DOHH2 (cell line): ENCODE measurements around the gene SERPING1.

ENCODE experiments used
- H3F3A ChIP-seq: fragments of 200-600 bp; sonication (generic), shearing (Covaris generic); 2 replicates; pipeline ENCODE4 v1.6.0; 2016; ENCODE audit warnings: antibody characterized with exemption, mild to moderate bottlenecking; ENCODE audit not compliant: control insufficient read depth, insufficient read depth
- H3K27ac ChIP-seq: fragments of 200-600 bp; sonication (generic); 2 replicates; pipeline ENCODE4 v1.5.1; 2014; ENCODE audit warnings: low read depth, mild to moderate bottlenecking, low read length, moderate library complexity
- H3K27me3 ChIP-seq: fragments of 200-600 bp; sonication (generic); 2 replicates; pipeline ENCODE4 v1.6.1; 2014; ENCODE audit warnings: mild to moderate bottlenecking, low read length, mixed read lengths; ENCODE audit not compliant: control insufficient read depth
- H3K36me3 ChIP-seq: fragments of 200-600 bp; sonication (generic); 2 replicates; pipeline ENCODE4 v1.6.1; 2014; ENCODE audit warnings: mild to moderate bottlenecking, low read length, moderate library complexity, mixed read lengths; ENCODE audit not compliant: control insufficient read depth
- H3K4me1 ChIP-seq: fragments of 200-600 bp; sonication (generic); 2 replicates; pipeline ENCODE4 v1.6.1; 2014; ENCODE audit warnings: mild to moderate bottlenecking, low read length, mixed read lengths; ENCODE audit not compliant: control insufficient read depth
- H3K4me2 ChIP-seq: fragments of 200-600 bp; sonication (generic); 2 replicates; pipeline ENCODE4 v1.6.0; 2014; ENCODE audit warnings: mild to moderate bottlenecking, low read length, moderate library complexity
- H3K4me3 ChIP-seq: fragments of 200-600 bp; sonication (generic); 2 replicates; pipeline ENCODE4 v1.5.1; 2014; ENCODE audit warnings: mild to moderate bottlenecking, low read length, mixed read lengths
- H3K79me2 ChIP-seq: fragments of 200-600 bp; sonication (generic); 2 replicates; pipeline ENCODE4 v1.6.1; 2014; ENCODE audit warnings: mild to moderate bottlenecking, low read length, mixed read lengths; ENCODE audit not compliant: control insufficient read depth
- H3K9me2 ChIP-seq: fragments of 200-600 bp; sonication (generic); replicated peaks from 2 replicates; pipeline ENCODE4 v1.6.1; 2014; ENCODE audit warnings: mild to moderate bottlenecking, low read length, mixed read lengths; ENCODE audit not compliant: control insufficient read depth
- H3K9me3 ChIP-seq: fragments of 200-600 bp; sonication (generic); 2 replicates; pipeline ENCODE4 v1.6.1; 2014; ENCODE audit warnings: antibody characterized with exemption, low read length, mixed read lengths; ENCODE audit not compliant: control insufficient read depth, insufficient read depth
- H4K20me1 ChIP-seq: fragments of 200-600 bp; sonication (generic); 2 replicates; pipeline ENCODE4 v1.6.0; 2014; ENCODE audit warnings: low read depth, mild to moderate bottlenecking, antibody characterized with exemption, low read length, moderate library complexity; ENCODE audit not compliant: control insufficient read depth, insufficient read depth
- CTCF ChIP-seq: fragments of 200-600 bp; sonication (generic); IDR thresholded peaks from one replicate; pipeline ENCODE4 v1.5.1; 2014; ENCODE audit warnings: antibody characterized with exemption, mild to moderate bottlenecking, low read depth, low read length; ENCODE audit not compliant: poor library complexity, severe bottlenecking
- EZH2phosphoT487 ChIP-seq: fragments of 200-600 bp; sonication (generic); IDR thresholded peaks from 2 replicates; pipeline ENCODE4 v1.6.1; 2017; ENCODE audit warnings: borderline replicate concordance, mild to moderate bottlenecking, antibody characterized with exemption, low read length, moderate library complexity, mixed read lengths

SERPING1 gene

GRCh38 chr11:57643802-57644201, 46.3 kb downstream of the SERPING1 start:
- Histone ChIP-seq H3K36me3 (no peaks in the 10 kb centered on the region), H4K20me1 (no peaks in the 10 kb centered on the region), H3K27me3 (peaks cover 55% of the 10 kb centered on the region), H3K4me1 (peaks cover 9% of the 10 kb centered on the region), H3K79me2 (no peaks in the 10 kb centered on the region), H3F3A (no peaks in the 10 kb centered on the region), H3K4me3 (no peak overlapping the region), H3K27ac (no peak overlapping the region), H3K9me2 (no peaks in the 10 kb centered on the region), H3K4me2 (no peak overlapping the region), H3K9me3 (no peaks in the 10 kb centered on the region)
- TF ChIP-seq EZH2phosphoT487 = no peak
- TF ChIP-seq CTCF = no peak

GRCh38 chr11:57644748-57645688, 47.5 kb downstream of the SERPING1 start:
- no peak overlapping the region for H3K27ac ChIP-seq
- TF ChIP-seq CTCF (peak; percentile 85), EZH2phosphoT487 (no peak)
- no peak overlapping the region for H3K4me3 ChIP-seq
- no peaks in the 10 kb centered on the region for H3K9me3 ChIP-seq
- peaks cover 19% of the 10 kb centered on the region for H3K4me1 ChIP-seq
- no peaks in the 10 kb centered on the region for H3K36me3 ChIP-seq
- H3K79me2 ChIP-seq = no peaks in the 10 kb centered on the region
- H3K9me2 ChIP-seq = no peaks in the 10 kb centered on the region
- H4K20me1 ChIP-seq = no peaks in the 10 kb centered on the region
- H3K4me2 ChIP-seq = no peak overlapping the region
- H3K27me3 ChIP-seq = peaks cover 58% of the 10 kb centered on the region
- H3F3A ChIP-seq = no peaks in the 10 kb centered on the region

GRCh38 chr11:57645689-57646085, 48.2 kb downstream of the SERPING1 start:
- Histone ChIP-seq H3K36me3 (no peaks in the 10 kb centered on the region), H3K4me2 (no peak overlapping the region), H3K9me3 (no peaks in the 10 kb centered on the region), H3K4me1 (peaks cover 19% of the 10 kb centered on the region), H3K79me2 (no peaks in the 10 kb centered on the region), H3K27me3 (peaks cover 57% of the 10 kb centered on the region), H3K4me3 (no peak overlapping the region), H3K9me2 (no peaks in the 10 kb centered on the region), H3F3A (no peaks in the 10 kb centered on the region), H4K20me1 (no peaks in the 10 kb centered on the region), H3K27ac (no peak overlapping the region)
- no peak for TF ChIP-seq EZH2phosphoT487
- TF ChIP-seq CTCF = no peak
